HAP-1 (cell line): Measurements from ENCODE around the gene SLC46A3.
A peak's percentile ranks its signal among the peaks of the same experiment; 100 is the strongest.
"Not testable (repeated sequence)": the region's sequence is repeated elsewhere in the genome, so short reads cannot be mapped to it uniquely, and the experiment has no call there.

Source experiments
- DNase-seq, 2 experiments: peaks; one replicate each; pipeline ENCODE4 v3.0.0-alpha.2; 2016 to 2020; ENCODE audit warnings: low spot score in 2 of 2
- H3K27me3 ChIP-seq: fragments of 250-450 bp; sonication (Bioruptor Pico); 2 replicates; pipeline ENCODE4 v1.5.1; 2020; ENCODE audit warnings: low read depth, mild to moderate bottlenecking, moderate library complexity
- H3K36me3 ChIP-seq: fragments of 250-450 bp; sonication (Bioruptor Pico); replicated peaks from 2 replicates; pipeline ENCODE4 v1.5.1; 2020; ENCODE audit warnings: mild to moderate bottlenecking
- H3K4me1 ChIP-seq: fragments of 250-450 bp; sonication (Bioruptor Pico); 2 replicates; pipeline ENCODE4 v1.5.1; 2020; ENCODE audit warnings: mild to moderate bottlenecking
- H3K4me3 ChIP-seq: fragments of 250-450 bp; sonication (Bioruptor Pico); 2 replicates; pipeline ENCODE4 v1.5.1; 2020; ENCODE audit warnings: mild to moderate bottlenecking, moderate library complexity
- H3K9me3 ChIP-seq: fragments of 250-450 bp; sonication (Bioruptor Pico); 2 replicates; pipeline ENCODE4 v1.5.1; 2020; ENCODE audit warnings: mild to moderate bottlenecking, moderate library complexity
- in situ Hi-C: fragments of 300-500 bp; cut with MboI; formaldehyde crosslinking; loops from 3 replicates; pipeline ENCODE4 v1.14.3; 2020; ENCODE audit warnings: low sequenced_read_pairs, inconsistent platforms, mixed read lengths

The SLC46A3 gene

GRCh38 chr13:28744091-28744536, 25.3 kb upstream of the SLC46A3 start:
- Histone ChIP-seq H3K4me1 (no peaks in the 10 kb centered on the region), H3K9me3 (no peaks in the 10 kb centered on the region), H3K4me3 (no peak overlapping the region), H3K27me3 (no peaks in the 10 kb centered on the region), H3K36me3 (no peaks in the 10 kb centered on the region)
- peak in 1 of 2 experiments; percentile 3 for DNase-seq
- in situ Hi-C loops: no loop called here

- H3K4me3 ChIP-seq: no peak overlapping the region
- H3K4me1 ChIP-seq: no peaks in the 10 kb centered on the region
- DNase-seq: no peak
- no peaks in the 10 kb centered on the region for H3K27me3 ChIP-seq
- no peaks in the 10 kb centered on the region for H3K36me3 ChIP-seq
- H3K9me3 ChIP-seq: no peaks in the 10 kb centered on the region
- in situ Hi-C loops: no loop called here
Observed at GRCh38 chr13:28743499-28744083, 24.8 kb upstream of the SLC46A3 start.

- Histone ChIP-seq H3K36me3 (no peaks in the 10 kb centered on the region), H3K4me3 (no peak overlapping the region), H3K27me3 (no peaks in the 10 kb centered on the region), H3K4me1 (no peaks in the 10 kb centered on the region), H3K9me3 (no peaks in the 10 kb centered on the region)
- no peak for DNase-seq
- in situ Hi-C loops: no loop called here
Observed at GRCh38 chr13:28743020-28743419, 24.2 kb upstream of the SLC46A3 start.

- H3K9me3 ChIP-seq, H3K4me1 ChIP-seq, in situ Hi-C loops, H3K4me3 ChIP-seq, H3K27me3 ChIP-seq, H3K36me3 ChIP-seq, DNase-seq: not testable (repeated sequence)
Observed at GRCh38 chr13:28742445-28742844, 23.7 kb upstream of the SLC46A3 start.

- H3K27me3 ChIP-seq: no peaks in the 10 kb centered on the region
- in situ Hi-C loops: no loop called here
- H3K9me3 ChIP-seq: no peaks in the 10 kb centered on the region
- no peak overlapping the region for H3K4me3 ChIP-seq
- no peaks in the 10 kb centered on the region for H3K36me3 ChIP-seq
- H3K4me1 ChIP-seq: no peaks in the 10 kb centered on the region
- no peak for DNase-seq
Observed at GRCh38 chr13:28741084-28741491, 22.3 kb upstream of the SLC46A3 start.

GRCh38 chr13:28739376-28739775, 20.6 kb upstream of the SLC46A3 start:
- in situ Hi-C loops: no loop called here
- H3K4me3 ChIP-seq: no peak overlapping the region
- DNase-seq: no peak
- H3K9me3 ChIP-seq: no peaks in the 10 kb centered on the region
- H3K4me1 ChIP-seq: no peaks in the 10 kb centered on the region
- no peaks in the 10 kb centered on the region for H3K36me3 ChIP-seq
- H3K27me3 ChIP-seq: no peaks in the 10 kb centered on the region

GRCh38 chr13:28735481-28736029, 16.8 kb upstream of the SLC46A3 start:
- Histone ChIP-seq H3K27me3 (no peaks in the 10 kb centered on the region), H3K9me3 (no peaks in the 10 kb centered on the region), H3K4me1 (no peaks in the 10 kb centered on the region), H3K36me3 (no peaks in the 10 kb centered on the region), H3K4me3 (no peak overlapping the region)
- DNase-seq: no peak
- in situ Hi-C loops: no loop called here

GRCh38 chr13:28734906-28735305, 16.1 kb upstream of the SLC46A3 start:
- Histone ChIP-seq H3K4me3 (no peak overlapping the region), H3K36me3 (no peaks in the 10 kb centered on the region), H3K27me3 (no peaks in the 10 kb centered on the region), H3K4me1 (no peaks in the 10 kb centered on the region), H3K9me3 (no peaks in the 10 kb centered on the region)
- DNase-seq: no peak
- in situ Hi-C loops: no loop called here

GRCh38 chr13:28730762-28731161, 12.0 kb upstream of the SLC46A3 start:
- in situ Hi-C loops: no loop called here
- H3K4me1 ChIP-seq: no peaks in the 10 kb centered on the region
- no peaks in the 10 kb centered on the region for H3K9me3 ChIP-seq
- no peak for DNase-seq
- no peak overlapping the region for H3K4me3 ChIP-seq
- no peaks in the 10 kb centered on the region for H3K36me3 ChIP-seq
- H3K27me3 ChIP-seq: no peaks in the 10 kb centered on the region

- Histone ChIP-seq H3K4me3 (no peak overlapping the region), H3K9me3 (no peaks in the 10 kb centered on the region), H3K27me3 (no peaks in the 10 kb centered on the region), H3K36me3 (no peaks in the 10 kb centered on the region), H3K4me1 (no peaks in the 10 kb centered on the region)
- no peak for DNase-seq
- in situ Hi-C loops: no loop called here
Observed at GRCh38 chr13:28729541-28729940, 10.8 kb upstream of the SLC46A3 start.

- Histone ChIP-seq H3K4me1 (no peaks in the 10 kb centered on the region), H3K36me3 (no peaks in the 10 kb centered on the region), H3K9me3 (no peaks in the 10 kb centered on the region), H3K27me3 (no peaks in the 10 kb centered on the region), H3K4me3 (no peak overlapping the region)
- in situ Hi-C loops: no loop called here
- no peak for DNase-seq
Observed at GRCh38 chr13:28728642-28729041, 9.9 kb upstream of the SLC46A3 start.

- no peaks in the 10 kb centered on the region for H3K36me3 ChIP-seq
- in situ Hi-C loops: no loop called here
- H3K4me3 ChIP-seq: no peak overlapping the region
- no peaks in the 10 kb centered on the region for H3K27me3 ChIP-seq
- DNase-seq: no peak
- no peaks in the 10 kb centered on the region for H3K4me1 ChIP-seq
- H3K9me3 ChIP-seq: no peaks in the 10 kb centered on the region
Observed at GRCh38 chr13:28725046-28725610, 6.4 kb upstream of the SLC46A3 start.

- no peaks in the 10 kb centered on the region for H3K9me3 ChIP-seq
- in situ Hi-C loops: no loop called here
- H3K4me3 ChIP-seq: no peak overlapping the region
- no peak for DNase-seq
- H3K4me1 ChIP-seq: peaks cover 3% of the 10 kb centered on the region; the same call in 1 of the 2 replicates
- H3K36me3 ChIP-seq: no peaks in the 10 kb centered on the region
- H3K27me3 ChIP-seq: no peaks in the 10 kb centered on the region
Observed at GRCh38 chr13:28723806-28724205, 5.0 kb upstream of the SLC46A3 start.

GRCh38 chr13:28719227-28720055, 671 bp upstream of the SLC46A3 start:
- Histone ChIP-seq H3K4me3 (peak overlapping the region; percentile 54), H3K9me3 (no peaks in the 10 kb centered on the region), H3K36me3 (no peaks in the 10 kb centered on the region), H3K27me3 (no peaks in the 10 kb centered on the region), H3K4me1 (peaks cover 3% of the 10 kb centered on the region; the same call in 1 of the 2 replicates)
- in situ Hi-C loops: no loop called here
- no peak for DNase-seq
